ENCODE measurements around the gene MACROD2. TPM values are rescaled to one million over a fixed set of nuclear protein-coding genes. Genes with fewer than 3 reads are reported as not detected.
"Not testable (repeated sequence)": the region's sequence is repeated elsewhere in the genome, so short reads cannot be mapped to it uniquely, and the experiment has no call there.

The MACROD2 gene
- total and polyA plus RNA-seq, 7 donors, result 0.20 to 4.8 (median 0.87) TPM

DNA sequence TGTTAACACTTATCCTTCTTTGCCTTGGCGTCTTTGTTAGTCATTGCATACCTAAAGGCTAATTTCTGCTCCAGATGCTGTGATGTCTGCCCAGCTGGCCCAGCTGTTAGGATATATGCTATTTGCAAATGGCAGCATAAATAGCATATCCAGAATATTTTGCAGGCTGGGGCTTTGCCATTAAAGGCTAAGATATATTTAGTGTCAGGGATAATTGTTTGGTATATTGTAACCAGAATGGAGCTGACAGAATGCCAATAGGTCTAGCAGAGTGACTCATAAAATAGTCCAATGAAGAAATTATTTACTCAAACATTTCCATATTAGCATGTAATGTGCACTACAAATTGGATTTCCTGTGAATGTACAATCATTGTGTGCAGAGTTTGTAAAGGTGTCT, 926.2 kb downstream of the MACROD2 start:
- no peak overlapping the region for H3K27ac ChIP-seq
- DNase-seq (no peak), ATAC-seq (no peak)
- H3K9me3 ChIP-seq, result no peaks in the 10 kb centered on the region
- H3K4me3 ChIP-seq, result no peak overlapping the region
- H3K36me3 ChIP-seq (ENCODE audit: insufficient read depth in 1 of 2, low read depth in 1 of 2), result no peaks in the 10 kb centered on the region
- no peaks in the 10 kb centered on the region for H3K27me3 ChIP-seq (ENCODE audit: insufficient read depth in 3 of 3, low read length in 2 of 3)
- peaks cover 16% of the 10 kb centered on the region for H3K4me1 ChIP-seq
- WGBS, 3 donors, result 67 to 80% (median 70%) methylated on average over 1 of the region's 1 CpG
- intact Hi-C loops (cut with DNase I), result no loop called here
- TF ChIP-seq, protein P1, sequence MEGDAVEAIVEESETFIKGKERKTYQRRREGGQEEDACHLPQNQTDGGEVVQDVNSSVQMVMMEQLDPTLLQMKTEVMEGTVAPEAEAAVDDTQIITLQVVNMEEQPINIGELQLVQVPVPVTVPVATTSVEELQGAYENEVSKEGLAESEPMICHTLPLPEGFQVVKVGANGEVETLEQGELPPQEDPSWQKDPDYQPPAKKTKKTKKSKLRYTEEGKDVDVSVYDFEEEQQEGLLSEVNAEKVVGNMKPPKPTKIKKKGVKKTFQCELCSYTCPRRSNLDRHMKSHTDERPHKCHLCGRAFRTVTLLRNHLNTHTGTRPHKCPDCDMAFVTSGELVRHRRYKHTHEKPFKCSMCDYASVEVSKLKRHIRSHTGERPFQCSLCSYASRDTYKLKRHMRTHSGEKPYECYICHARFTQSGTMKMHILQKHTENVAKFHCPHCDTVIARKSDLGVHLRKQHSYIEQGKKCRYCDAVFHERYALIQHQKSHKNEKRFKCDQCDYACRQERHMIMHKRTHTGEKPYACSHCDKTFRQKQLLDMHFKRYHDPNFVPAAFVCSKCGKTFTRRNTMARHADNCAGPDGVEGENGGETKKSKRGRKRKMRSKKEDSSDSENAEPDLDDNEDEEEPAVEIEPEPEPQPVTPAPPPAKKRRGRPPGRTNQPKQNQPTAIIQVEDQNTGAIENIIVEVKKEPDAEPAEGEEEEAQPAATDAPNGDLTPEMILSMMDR (IDR thresholded peaks at IDR 0.05), result no peak

DNA sequence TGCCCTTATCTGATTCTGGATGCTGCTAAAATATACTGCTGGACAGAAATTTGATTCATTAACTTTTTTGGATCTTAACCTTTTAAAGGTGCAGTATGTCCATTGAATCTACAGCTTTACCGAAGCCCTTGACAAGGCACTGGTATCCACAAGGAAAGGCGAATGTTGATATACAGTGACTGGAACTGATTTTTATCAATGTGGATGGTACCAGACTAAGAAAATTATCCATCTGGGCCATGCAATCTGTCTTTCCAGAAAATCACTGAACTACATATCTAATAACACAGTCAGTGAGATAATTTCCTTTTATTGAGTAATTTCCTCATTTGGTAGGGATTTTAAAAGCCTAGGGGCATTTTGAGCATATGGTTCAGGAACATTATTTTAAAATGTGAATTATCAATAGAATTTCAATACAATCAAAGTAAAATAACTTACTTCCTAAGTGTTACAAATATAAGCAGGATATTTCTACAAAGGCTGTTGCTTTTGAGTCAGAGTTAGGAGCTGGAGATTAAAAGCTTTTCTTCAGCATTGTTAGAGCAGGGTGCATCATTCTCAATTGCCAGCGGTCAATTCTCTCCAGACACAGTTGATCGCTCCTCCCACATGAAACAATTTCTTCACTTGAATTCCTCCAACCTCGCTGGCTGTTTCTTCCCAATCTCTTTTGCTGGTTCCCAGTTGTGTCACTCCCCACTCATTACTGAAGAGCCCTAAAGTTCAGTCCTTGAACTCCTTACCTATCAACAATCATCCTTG, 927.4 kb downstream of the MACROD2 start:
- no peaks in the 10 kb centered on the region for H3K27me3 ChIP-seq (ENCODE audit: insufficient read depth in 3 of 3, low read length in 2 of 3)
- 90 to 96% (median 94%) methylated on average over 5 of the region's 5 CpGs for WGBS, 3 donors
- no peaks in the 10 kb centered on the region for H3K9me3 ChIP-seq
- ATAC-seq (no peak), DNase-seq (no peak)
- peaks cover 16% of the 10 kb centered on the region for H3K4me1 ChIP-seq
- intact Hi-C loops (cut with DNase I), result no loop called here
- H3K4me3 ChIP-seq, result no peak overlapping the region
- TF ChIP-seq, protein P1 (IDR thresholded peaks at IDR 0.05), result no peak
- H3K36me3 ChIP-seq (ENCODE audit: insufficient read depth in 1 of 2, low read depth in 1 of 2), result no peaks in the 10 kb centered on the region
- no peak overlapping the region for H3K27ac ChIP-seq

DNA sequence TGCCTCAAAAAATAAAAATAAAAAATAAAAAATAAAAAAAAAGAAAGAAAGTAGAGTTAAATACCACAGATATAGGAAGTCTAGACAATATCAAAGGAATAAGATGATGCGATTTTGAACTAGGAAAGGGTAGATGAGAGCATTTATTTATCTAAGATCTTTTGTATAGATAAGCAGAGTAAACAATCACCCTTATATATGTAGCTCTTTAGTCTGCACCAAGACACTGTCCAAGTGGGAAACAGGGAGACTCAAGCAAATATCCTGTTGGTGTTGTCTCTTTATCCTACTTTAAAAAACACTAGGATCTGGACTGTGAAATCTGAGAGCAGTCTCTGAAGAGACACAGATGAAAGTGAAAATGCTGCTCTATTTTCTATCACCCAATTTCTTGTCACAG, 929.1 kb downstream of the MACROD2 start:
- intact Hi-C loops (cut with DNase I), result no loop called here
- peaks cover 12% of the 10 kb centered on the region for H3K4me1 ChIP-seq
- ATAC-seq, result no peak

DNA sequence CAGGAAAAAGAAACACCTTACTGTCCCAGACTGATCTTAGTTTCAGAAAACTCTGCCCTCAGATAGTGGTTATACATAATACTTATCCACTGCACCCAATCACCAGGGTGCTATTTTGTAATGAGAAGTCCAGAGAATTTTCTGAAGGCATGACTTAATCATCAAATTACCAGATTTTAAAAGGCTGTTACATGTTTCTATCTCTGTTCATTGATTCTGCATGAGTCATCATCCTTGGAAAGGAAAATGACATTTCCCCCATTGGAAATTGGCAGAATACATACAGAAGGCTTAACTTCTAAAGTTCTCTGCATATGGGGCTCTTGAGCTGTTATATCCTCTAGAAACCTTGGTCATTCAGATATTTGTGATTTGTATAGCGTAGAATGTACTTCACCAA, 930.0 kb downstream of the MACROD2 start:
- Histone ChIP-seq H3K4me1 (peaks cover 6% of the 10 kb centered on the region), H3K27ac (no peak overlapping the region), H3K4me3 (no peak overlapping the region), H3K36me3 (ENCODE audit: insufficient read depth in 1 of 2, low read depth in 1 of 2) (no peaks in the 10 kb centered on the region), H3K9me3 (no peaks in the 10 kb centered on the region), H3K27me3 (ENCODE audit: insufficient read depth in 3 of 3, low read length in 2 of 3) (no peaks in the 10 kb centered on the region)
- WGBS, 3 donors, result 95 to 97% (median 95%) methylated on average over 1 of the region's 1 CpG
- ATAC-seq (peak in 1 of 4 donors; percentile 32), DNase-seq (no peak)
- TF ChIP-seq, protein P1 (IDR thresholded peaks at IDR 0.05), result no peak
- intact Hi-C loops (cut with DNase I), result no loop called here

More for the DNA sequence above, 929.1 kb downstream of the MACROD2 start:
- Histone ChIP-seq H3K9me3 (no peaks in the 10 kb centered on the region), H3K36me3 (ENCODE audit: insufficient read depth in 1 of 2, low read depth in 1 of 2) (no peaks in the 10 kb centered on the region), H3K4me3 (no peak overlapping the region), H3K27me3 (ENCODE audit: insufficient read depth in 3 of 3, low read length in 2 of 3) (no peaks in the 10 kb centered on the region), H3K27ac (no peak overlapping the region)
- DNase-seq, result no peak
- 70 to 80% (median 80%) methylated on average over 1 of the region's 1 CpG for WGBS, 3 donors
- TF ChIP-seq, protein P1 (IDR thresholded peaks at IDR 0.05), result no peak

DNA sequence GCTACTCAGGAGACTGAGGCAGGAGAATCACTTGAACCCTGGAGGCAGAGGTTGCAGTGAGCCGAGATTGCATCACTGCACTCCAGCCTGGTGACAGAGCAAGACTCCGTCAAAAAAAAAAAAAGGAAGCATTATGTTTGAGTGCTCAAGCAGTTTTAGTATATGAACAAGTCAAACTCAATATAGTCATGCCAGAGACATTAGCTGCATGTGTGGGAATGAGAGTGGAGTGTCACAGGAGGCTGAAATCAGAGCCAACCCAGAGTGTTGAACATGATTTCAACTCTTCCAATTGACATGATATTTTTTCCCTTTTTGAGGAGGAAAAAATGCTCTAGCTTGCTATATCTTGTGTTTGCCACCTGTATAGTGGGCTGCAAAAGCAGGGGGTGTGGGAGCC, 931.1 kb downstream of the MACROD2 start:
- 73 to 91% (median 86%) methylated on average over 2 of the region's 2 CpGs for WGBS, 3 donors
- H3K4me3 ChIP-seq; DNase-seq; H3K27me3 ChIP-seq (ENCODE audit: insufficient read depth in 3 of 3, low read length in 2 of 3); H3K36me3 ChIP-seq (ENCODE audit: insufficient read depth in 1 of 2, low read depth in 1 of 2); intact Hi-C loops (cut with DNase I); H3K27ac ChIP-seq; ATAC-seq; H3K4me1 ChIP-seq; H3K9me3 ChIP-seq: not testable (repeated sequence)

Data from psoas muscle (tissue), 8 donors.